Measurements from ENCODE around the gene SSC4D. TPM values are rescaled to one million over a fixed set of nuclear protein-coding genes. Genes with fewer than 3 reads are reported as not detected.

The SSC4D gene
- total RNA-seq, 1 donor from 2014 or later = not detected

GRCh38 chr7:76358011-76358480 lies 51.5 kb downstream of the SSC4D start:
- Histone ChIP-seq H3K27me3 (no peaks in the 10 kb centered on the region), H3K4me1 (peaks cover 45% of the 10 kb centered on the region), H3K27ac (peak overlapping the region; percentile 100), H3K9me3 (no peaks in the 10 kb centered on the region), H3K36me3 (no peaks in the 10 kb centered on the region), H3K4me3 (peak overlapping the region; percentile 82 to 91)
- no peak for DNase-seq (ENCODE audit: extremely low spot score in 2 of 2)
- peak in 1 of 2 donors; percentile 5 for TF ChIP-seq POLR2A (IDR thresholded peaks at IDR 0.05)
- TF ChIP-seq POLR2AphosphoS5 (IDR thresholded peaks at IDR 0.05; ENCODE audit: insufficient read depth in 1 of 2, low read depth in 1 of 2) = no peak
- intact Hi-C loops (cut with DNase I) = loop anchor here (2.0 kb wide), 1 partner anchor 39 kb away; no protein-coding TSS in a partner anchor

- Histone ChIP-seq H3K9me3 (no peaks in the 10 kb centered on the region), H3K27ac (peak overlapping the region; percentile 100), H3K4me1 (peaks cover 50% of the 10 kb centered on the region), H3K36me3 (no peaks in the 10 kb centered on the region), H3K27me3 (no peaks in the 10 kb centered on the region), H3K4me3 (peak overlapping the region; percentile 82 to 91)
- intact Hi-C loops (cut with DNase I) = loop anchor here (2.0 kb wide), 1 partner anchor 39 kb away; no protein-coding TSS in a partner anchor
- no peak for DNase-seq (ENCODE audit: extremely low spot score in 2 of 2)
- TF ChIP-seq, protein P1, sequence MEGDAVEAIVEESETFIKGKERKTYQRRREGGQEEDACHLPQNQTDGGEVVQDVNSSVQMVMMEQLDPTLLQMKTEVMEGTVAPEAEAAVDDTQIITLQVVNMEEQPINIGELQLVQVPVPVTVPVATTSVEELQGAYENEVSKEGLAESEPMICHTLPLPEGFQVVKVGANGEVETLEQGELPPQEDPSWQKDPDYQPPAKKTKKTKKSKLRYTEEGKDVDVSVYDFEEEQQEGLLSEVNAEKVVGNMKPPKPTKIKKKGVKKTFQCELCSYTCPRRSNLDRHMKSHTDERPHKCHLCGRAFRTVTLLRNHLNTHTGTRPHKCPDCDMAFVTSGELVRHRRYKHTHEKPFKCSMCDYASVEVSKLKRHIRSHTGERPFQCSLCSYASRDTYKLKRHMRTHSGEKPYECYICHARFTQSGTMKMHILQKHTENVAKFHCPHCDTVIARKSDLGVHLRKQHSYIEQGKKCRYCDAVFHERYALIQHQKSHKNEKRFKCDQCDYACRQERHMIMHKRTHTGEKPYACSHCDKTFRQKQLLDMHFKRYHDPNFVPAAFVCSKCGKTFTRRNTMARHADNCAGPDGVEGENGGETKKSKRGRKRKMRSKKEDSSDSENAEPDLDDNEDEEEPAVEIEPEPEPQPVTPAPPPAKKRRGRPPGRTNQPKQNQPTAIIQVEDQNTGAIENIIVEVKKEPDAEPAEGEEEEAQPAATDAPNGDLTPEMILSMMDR (IDR thresholded peaks at IDR 0.05) = no peak
- no peak for TF ChIP-seq POLR2AphosphoS5 (IDR thresholded peaks at IDR 0.05; ENCODE audit: insufficient read depth in 1 of 2, low read depth in 1 of 2)
- no peak for TF ChIP-seq POLR2A (IDR thresholded peaks at IDR 0.05)
Observed at GRCh38 chr7:76357475-76358010, 52.0 kb downstream of the SSC4D start.

DNA sequence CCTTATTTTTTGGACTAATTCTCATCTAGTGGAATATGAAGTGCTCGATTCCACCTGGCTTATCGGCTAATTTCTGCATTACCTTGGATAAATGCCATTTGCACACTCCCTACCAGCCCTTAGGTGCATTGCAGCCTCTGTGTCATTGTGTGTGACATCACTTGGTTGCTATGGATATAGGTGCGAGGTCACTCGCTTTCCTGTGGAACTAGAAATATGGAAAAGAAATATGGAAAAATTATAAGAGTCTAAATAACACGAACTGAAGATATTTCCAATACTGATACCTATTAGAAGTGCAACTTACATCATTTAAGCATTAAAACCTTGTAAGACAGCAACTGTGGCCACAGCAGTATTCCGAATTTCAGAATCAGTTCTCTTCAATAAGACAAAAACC lies 52.7 kb downstream of the SSC4D start:
- Histone ChIP-seq H3K4me3 (peak overlapping the region; percentile 82 to 91), H3K4me1 (peaks cover 58% of the 10 kb centered on the region), H3K36me3 (no peaks in the 10 kb centered on the region), H3K27me3 (no peaks in the 10 kb centered on the region), H3K9me3 (no peaks in the 10 kb centered on the region), H3K27ac (peak overlapping the region; percentile 100)
- DNase-seq (ENCODE audit: extremely low spot score in 2 of 2) = no peak
- no peak for TF ChIP-seq POLR2AphosphoS5 (IDR thresholded peaks at IDR 0.05; ENCODE audit: insufficient read depth in 1 of 2, low read depth in 1 of 2)
- TF ChIP-seq, protein P1 (IDR thresholded peaks at IDR 0.05) = no peak
- TF ChIP-seq POLR2A (IDR thresholded peaks at IDR 0.05) = no peak
- intact Hi-C loops (cut with DNase I) = no loop called here

- TF ChIP-seq POLR2A (IDR thresholded peaks at IDR 0.05) = no peak
- TF ChIP-seq, protein P1 (IDR thresholded peaks at IDR 0.05) = no peak
- no peak for TF ChIP-seq POLR2AphosphoS5 (IDR thresholded peaks at IDR 0.05; ENCODE audit: insufficient read depth in 1 of 2, low read depth in 1 of 2)
- Histone ChIP-seq H3K27me3 (no peaks in the 10 kb centered on the region), H3K4me3 (no peak overlapping the region), H3K36me3 (no peaks in the 10 kb centered on the region), H3K27ac (peak overlapping the region; percentile 100), H3K4me1 (peaks cover 62% of the 10 kb centered on the region), H3K9me3 (no peaks in the 10 kb centered on the region)
- intact Hi-C loops (cut with DNase I) = no loop called here
- no peak for DNase-seq (ENCODE audit: extremely low spot score in 2 of 2)
Observed at GRCh38 chr7:76356115-76356514, 53.4 kb downstream of the SSC4D start.

DNA sequence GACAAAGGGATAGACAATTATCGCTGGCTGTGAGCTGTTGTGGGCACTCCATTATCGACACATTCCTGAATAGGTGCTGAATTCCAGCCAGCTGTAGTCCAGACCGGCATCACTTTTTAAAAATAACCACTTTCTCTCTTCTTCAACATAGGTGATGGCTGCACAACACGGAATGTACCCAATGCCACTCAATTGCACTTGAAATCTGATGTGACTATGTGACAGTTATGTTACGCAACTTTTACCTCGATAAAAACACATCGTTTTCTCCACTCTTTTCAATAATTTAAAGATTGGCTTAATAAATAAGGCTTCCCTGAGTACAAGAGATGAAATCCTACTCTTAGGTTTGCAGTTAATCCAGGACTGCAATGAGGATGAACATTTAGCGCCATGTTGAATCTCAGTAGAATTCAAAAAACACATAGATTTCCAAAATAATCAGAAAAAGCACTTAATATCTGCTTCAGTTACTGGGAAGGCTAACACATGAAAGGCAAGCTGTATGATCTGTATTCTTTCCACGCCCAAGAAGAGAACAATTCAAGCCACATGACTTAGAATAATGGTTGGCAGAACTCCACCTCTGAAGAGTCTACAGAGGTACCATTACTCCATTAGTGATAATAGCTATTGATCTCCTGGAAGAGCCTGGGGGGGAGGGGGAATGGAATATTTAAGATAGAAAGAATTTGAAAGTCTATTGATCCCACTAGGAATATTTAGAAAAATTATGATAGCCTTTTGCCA lies 54.3 kb downstream of the SSC4D start:
- intact Hi-C loops (cut with DNase I) = no loop called here
- peaks cover 62% of the 10 kb centered on the region for H3K4me1 ChIP-seq

More for the DNA sequence above, 54.3 kb downstream of the SSC4D start:
- DNase-seq (ENCODE audit: extremely low spot score in 2 of 2) = no peak
- Histone ChIP-seq H3K4me3 (no peak overlapping the region), H3K9me3 (no peaks in the 10 kb centered on the region), H3K36me3 (peaks cover 0 to 4% of the 10 kb centered on the region in 2 donors), H3K27me3 (no peaks in the 10 kb centered on the region), H3K27ac (no peak overlapping the region)
- TF ChIP-seq POLR2AphosphoS5 (IDR thresholded peaks at IDR 0.05; ENCODE audit: insufficient read depth in 1 of 2, low read depth in 1 of 2) (no peak), POLR2A (IDR thresholded peaks at IDR 0.05) (no peak)
- TF ChIP-seq, protein P1 (IDR thresholded peaks at IDR 0.05) = no peak

Data from vagina (tissue), 2 donors.